ENCODE measurements around the gene RHOT1. TPM values are rescaled to one million over a fixed set of nuclear protein-coding genes. Genes with fewer than 3 reads are reported as not detected.
"Not testable (repeated sequence)": the region's sequence is repeated elsewhere in the genome, so short reads cannot be mapped to it uniquely, and the experiment has no call there.

The RHOT1 gene
- total RNA-seq, 2 experiments from 2014 or later: 22.0 to 25.4 TPM

DNA sequence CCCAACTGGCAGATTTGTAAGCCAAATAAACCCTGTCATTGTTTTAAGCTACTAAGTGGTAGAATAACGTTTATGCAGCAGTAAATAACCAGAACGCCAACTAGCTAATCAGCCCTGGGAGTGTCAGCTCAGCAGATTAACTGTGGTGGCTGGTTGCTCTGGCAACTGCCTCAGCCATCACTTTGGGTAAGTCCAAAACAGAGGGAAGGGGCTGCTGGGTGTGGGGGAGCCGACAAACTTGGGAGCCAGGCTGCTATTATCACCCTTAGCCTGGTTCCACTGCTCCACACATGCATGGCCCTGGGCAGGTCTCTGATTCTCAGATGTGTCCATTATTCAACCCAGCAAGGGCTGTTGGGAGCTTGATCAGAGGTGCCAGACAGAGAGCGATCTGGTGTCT lies 22.2 kb upstream of the RHOT1 start:
- ChIA-PET POLR2A (no interaction called here), CTCF (no interaction called here)

DNA sequence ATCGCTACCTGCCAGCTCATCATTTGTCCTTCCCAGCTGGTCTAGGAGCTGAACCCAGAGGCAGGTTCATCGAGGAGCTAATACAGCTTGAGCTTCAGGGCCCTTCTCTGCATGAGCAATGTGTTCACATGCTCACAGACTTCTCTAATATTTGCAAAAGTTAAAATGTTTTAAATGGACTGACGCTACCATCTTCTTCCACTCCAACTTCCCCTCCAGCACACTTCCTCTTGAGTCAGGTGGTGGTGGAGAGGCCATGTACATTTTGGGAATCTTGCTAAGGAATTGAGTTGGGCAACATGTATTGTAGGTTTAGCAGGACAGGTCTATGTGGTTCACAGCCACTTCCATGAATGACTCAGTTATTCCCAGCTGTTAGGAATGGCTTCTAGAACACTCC lies 21.6 kb upstream of the RHOT1 start:
- CTCF ChIA-PET: no interaction called here
- POLR2A ChIA-PET: no interaction called here

DNA sequence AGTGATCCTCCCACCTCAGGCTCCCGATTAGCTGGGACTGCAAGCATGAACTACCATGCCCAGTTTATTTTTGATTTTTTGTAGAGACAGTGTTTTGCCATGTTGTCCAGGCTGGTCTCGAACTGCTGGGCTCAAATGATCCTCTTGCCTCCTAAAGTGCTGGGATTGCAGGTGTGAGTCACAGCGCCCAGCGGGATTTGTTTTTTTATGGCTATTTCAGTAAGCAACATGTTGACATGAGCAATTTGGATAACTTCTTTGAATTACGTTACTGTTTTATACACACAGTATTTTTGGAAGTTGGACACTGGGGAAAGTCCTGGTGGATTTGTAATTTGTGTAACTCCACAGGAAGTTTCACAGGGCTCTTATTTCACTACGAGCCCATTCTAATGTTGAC lies 18.5 kb upstream of the RHOT1 start:
- POLR2A ChIA-PET: no interaction called here
- CTCF ChIA-PET: interaction anchor here (1.4 kb wide), 1 partner anchor 15 kb away, joined by 4 read pairs; no protein-coding TSS in a partner anchor

DNA sequence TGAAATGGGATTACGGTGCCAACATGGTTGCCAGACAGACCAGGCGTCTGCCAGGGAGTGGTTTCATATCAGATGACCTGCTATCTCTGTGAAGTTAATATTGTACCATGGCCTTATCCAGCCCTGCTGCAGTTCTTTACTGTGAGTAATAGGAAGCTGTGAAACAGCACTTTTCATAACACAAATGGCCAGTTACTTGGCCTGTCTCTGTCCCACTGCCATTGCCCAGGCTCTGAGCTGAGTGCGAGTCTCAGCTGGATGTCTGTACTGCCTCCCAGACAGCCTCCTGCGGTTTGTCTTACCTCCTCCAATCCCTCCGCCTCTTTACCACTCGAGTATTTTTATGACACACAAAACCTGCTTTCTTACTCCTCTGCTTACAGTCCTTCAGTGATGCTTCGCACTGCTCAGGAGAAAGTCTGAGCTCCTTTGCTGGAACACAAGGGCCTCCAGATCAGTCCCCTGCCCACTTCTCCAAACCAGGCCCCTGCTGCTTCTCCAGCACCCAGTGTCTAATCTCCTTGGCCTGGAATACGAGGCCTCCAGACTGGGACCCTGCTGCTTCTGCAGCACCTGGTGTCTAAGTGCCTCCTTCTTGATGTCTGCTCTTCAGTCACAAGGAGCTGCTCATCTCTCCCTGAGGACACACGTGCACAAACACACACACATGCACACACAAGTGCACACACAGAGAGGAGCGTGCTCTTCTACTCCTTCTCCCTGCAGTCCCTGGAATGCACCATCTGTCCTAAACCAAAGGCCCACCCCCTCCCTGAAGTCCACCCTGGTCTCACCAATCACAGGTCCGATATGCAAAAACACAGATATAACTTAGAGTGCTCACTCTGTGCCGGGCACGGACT lies 17.1 kb upstream of the RHOT1 start:
- ChIA-PET CTCF (interaction anchor here (0.9 to 2.9 kb wide), 3 partner anchors 11 to 14 kb away, joined by 3 to 12 read pairs (median 4); no protein-coding TSS in a partner anchor), POLR2A (no interaction called here)

DNA sequence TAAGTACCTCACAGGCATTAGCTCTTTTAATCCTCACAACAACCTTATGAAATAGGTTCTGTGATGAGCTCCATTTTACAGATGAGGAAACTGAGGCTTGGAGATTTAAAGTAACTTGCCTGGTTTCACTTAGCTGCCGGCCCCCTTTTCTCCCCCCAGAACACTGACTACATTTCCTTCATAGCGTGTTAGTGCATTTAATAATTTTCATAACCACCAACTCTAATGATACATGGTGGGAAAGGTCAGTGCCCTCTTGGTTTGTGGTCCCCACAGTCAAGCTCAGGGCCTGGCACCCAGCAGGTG lies 16.5 kb upstream of the RHOT1 start:
- CTCF ChIA-PET: interaction anchor here (2.9 kb wide), 1 partner anchor 12 kb away, joined by 12 read pairs; no protein-coding TSS in a partner anchor
- POLR2A ChIA-PET: no interaction called here

DNA sequence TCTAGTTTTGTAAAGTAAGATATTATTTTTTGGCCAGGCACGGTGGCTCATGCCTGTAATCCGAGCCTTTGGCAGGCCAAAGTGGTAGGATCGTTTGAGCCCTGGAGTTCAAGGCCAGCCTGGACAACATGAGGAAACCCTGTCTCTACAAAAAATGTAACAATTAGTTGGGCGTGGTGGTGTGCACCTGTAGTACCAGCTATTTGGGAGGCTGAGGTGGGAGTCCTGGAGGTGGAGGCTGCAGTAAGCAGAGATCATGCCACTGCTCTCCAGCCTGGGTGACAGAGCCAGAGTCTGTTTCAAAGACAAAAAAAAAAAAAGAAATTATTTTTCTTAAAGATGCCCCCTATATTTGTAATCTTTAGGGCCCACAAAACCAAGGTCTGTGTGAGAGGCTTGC lies 16.0 kb upstream of the RHOT1 start:
- ChIA-PET CTCF (interaction anchor here (0.7 to 2.9 kb wide), 2 partner anchors 11 to 12 kb away, joined by 3 to 12 read pairs; no protein-coding TSS in a partner anchor), POLR2A (no interaction called here)

DNA sequence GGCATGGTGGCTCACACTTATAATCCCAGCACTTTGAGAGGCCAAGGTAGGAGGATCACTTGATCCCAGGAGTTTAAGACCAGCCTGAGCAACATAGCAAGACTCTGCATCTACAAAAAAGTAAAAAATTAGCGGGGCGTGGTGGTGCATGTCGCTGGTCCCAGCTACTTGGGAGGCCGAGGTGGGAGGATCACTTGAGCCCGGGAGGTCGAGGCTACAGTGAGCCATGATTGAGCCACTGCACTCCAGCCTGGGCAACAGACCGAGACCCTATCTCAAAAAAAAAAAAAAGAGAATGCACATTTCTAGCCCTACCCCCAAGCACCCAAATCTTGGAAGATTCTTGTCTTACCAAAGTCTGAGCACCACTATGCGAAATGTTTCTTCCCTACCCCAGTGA lies 15.6 kb upstream of the RHOT1 start:
- ChIA-PET CTCF (interaction anchor here (0.7 to 2.9 kb wide), 2 partner anchors 12 kb away, joined by 3 to 12 read pairs; no protein-coding TSS in a partner anchor), POLR2A (interaction anchor here (0.6 kb wide), 1 partner anchor 1268 kb away, joined by 3 read pairs; no protein-coding TSS in a partner anchor)

DNA sequence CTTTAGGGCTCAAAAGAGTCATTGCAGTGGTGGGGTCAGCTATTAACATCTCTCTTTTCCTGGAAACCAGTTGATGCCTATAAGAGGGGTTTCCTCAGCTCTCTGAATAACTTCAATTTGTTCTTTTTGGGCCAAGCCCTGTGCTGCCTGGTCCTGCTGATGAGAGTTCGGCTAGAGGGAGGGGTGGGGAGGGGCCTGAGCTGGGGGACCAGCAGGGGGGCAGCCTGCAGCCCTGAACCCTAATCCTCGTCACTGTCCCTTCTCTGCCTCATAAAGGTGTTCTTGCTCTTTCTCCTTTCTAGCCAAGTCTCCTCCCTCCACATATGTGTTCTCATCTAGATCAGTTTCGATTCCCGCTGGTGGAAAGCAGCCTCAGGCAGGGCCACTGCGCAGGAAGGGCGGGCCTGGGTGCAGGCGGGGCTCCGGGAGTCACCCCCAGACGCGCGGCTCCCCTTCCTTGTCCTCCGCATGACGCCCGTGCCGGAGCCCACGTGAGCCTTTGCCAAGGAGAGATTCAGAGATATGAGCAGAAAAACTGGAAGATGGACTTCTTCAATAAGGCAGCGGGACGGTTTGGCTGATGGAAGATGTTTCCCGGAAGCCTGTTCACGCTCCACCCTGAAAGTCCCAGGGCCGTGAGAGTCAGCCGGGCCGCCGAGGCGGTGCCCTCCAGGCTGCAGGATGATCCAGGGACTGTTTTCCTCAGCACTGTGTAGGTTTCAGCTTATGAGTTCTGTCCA lies 15.0 kb upstream of the RHOT1 start:
- ChIA-PET CTCF (interaction anchor here (2.9 kb wide), 1 partner anchor 11 kb away, joined by 12 read pairs; no protein-coding TSS in a partner anchor), POLR2A (interaction anchor here (0.6 to 0.7 kb wide), 2 partner anchors 11 to 1269 kb away, joined by 3 to 5 read pairs; no protein-coding TSS in a partner anchor)

DNA sequence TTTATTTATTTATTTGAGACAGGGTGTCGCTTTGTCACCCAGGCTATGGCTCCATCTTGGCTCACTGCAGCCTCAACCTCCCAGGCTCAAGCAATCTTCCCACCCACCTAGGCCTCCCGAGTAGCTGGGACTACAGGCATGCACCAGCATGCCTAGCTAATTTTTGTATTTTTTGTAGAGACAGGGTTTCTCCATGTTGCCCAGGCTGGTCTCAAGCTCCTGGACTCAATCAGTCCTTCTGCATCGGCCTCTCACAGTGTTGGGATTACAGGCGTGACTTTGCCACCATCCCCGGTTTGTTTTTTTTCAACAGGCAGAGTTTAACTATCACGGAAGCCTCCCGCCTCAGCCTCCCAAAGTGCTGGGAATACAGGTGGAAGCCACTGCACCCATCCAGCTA lies 13.8 kb upstream of the RHOT1 start:
- CTCF ChIA-PET: interaction anchor here (0.6 to 2.9 kb wide), 2 partner anchors 10 to 14 kb away, joined by 3 to 12 read pairs; partner anchors contain the start of gene RHOT1
- POLR2A ChIA-PET: interaction anchor here (0.6 to 0.7 kb wide), 2 partner anchors 10 to 635 kb away, joined by 4 to 5 read pairs; no protein-coding TSS in a partner anchor

DNA sequence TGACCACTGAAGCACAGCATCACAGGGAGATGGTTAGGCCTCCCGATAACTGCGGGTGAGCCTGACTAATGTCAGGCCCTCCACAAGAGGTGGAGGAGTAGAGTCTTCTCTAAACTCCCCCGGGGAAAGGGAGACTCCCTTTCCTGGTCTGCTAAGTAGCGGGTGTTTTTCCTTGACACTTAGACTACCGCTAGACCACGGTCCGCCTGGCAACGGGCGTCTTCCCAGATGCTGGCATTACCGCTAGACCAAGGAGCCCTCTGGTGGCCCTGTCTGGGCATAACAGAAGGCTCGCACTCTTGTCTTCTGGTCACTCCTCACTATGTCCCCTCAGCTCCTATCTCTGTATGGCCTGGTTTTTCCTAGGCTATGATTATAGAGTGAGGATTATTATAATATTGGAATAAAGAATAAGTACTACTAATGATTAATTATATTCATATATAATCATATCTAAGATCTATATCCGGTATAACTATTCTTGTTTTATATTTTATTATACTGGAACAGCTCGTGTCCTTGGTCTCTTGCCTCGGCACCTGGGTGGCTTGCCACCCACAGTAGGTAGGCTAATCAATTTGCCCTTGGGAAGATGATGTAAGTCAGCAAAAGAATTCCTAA lies 6.7 kb upstream of the RHOT1 start:
- POLR2A ChIA-PET: not testable (repeated sequence)
- CTCF ChIA-PET: interaction anchor here (1.1 to 1.3 kb wide), 2 partner anchors 11 to 129 kb away, joined by 3 read pairs; partner anchors contain the start of gene LRRC37B

DNA sequence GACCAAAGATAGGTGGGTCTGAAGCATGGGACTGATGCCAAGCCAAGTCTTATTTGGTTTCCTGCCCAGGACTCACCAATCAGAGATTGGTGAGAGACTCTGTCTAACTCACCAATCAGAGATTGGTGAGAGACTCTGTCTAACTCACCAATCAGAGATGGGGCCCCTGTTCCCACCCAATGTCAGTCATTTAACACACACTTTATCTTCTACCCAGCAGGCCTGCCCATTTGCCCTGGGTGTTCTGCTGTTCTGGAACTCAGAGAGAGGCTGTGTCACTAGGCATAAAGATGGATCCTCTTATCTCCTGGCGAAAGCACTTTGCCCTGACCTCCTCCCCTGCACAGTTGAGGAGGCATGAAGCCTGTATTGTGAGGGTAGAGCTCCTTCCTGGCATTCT lies 5.4 kb upstream of the RHOT1 start:
- CTCF ChIA-PET: interaction anchor here (1.3 to 2.9 kb wide), 2 partner anchors 10 to 12 kb away, joined by 3 to 12 read pairs; no protein-coding TSS in a partner anchor
- POLR2A ChIA-PET: no interaction called here

DNA sequence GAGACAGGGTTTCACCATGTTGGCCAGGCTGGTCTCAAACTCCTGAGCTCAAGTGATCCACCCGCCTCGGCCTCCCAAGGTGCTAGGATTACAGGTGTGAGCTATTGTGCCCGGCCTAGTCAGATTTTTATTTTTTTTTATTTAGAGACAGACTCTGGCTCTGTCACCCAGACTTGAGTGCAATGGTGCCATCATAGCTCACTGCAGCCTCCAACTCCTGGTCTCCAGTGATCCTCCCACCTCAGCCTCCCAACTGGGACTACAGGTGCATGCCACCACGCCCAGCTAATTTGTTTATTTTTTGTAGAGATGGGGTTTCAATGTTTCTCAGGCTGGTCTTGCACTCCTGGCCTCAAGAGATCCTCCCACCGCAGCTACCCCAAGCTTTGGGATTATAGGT lies 2.8 kb upstream of the RHOT1 start:
- CTCF ChIA-PET: interaction anchor here (0.6 to 3.3 kb wide), 9 partner anchors 11 to 422 kb away, joined by 3 to 16 read pairs (median 4); partner anchors contain the start of gene LRRC37B
- POLR2A ChIA-PET: interaction anchor here (1.0 kb wide), 1 partner anchor 132 kb away, joined by 3 read pairs; the partner anchor contains the start of gene LRRC37B

DNA sequence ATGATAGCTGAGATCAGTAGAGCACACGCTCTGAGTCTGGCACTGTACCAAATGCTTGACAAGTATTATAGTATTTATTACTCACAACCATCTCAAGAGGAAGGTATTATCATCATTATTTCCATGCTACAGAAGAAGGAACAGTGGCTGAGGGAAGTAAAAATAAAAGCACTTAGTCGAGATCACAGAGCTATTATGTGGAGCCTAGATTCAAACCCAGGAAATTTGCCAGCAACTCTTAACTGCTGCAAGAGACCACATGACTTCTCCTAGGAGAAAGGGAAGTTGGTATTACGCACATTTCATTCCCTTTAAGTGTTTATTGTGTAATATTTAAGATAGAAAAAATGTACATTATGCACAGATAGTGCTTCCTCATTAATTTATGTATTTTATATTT lies 1.0 kb upstream of the RHOT1 start:
- CTCF ChIA-PET: interaction anchor here (1.3 to 1.4 kb wide), 3 partner anchors 134 to 194 kb away, joined by 3 to 4 read pairs (median 3); partner anchors contain the start of gene LRRC37B
- POLR2A ChIA-PET: interaction anchor here (0.5 to 0.6 kb wide), 2 partner anchors 14 to 244 kb away, joined by 4 to 11 read pairs; no protein-coding TSS in a partner anchor

DNA sequence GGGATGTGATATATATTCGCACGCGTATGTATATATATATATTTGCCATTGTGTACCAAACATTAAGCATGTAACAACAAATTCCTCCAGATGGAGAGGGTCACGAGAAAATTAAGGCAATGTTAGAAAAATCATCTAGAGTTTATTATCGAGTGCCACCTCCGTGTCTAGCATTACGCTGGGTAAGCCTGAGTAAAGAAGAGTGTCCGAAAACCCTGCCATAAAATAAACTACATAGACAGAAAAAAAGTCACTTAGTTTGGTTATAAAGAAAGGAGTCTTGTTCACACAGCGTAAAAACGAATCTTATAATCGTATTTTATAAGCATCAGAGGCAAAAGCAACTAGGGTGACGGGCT lies 644 bp upstream of the RHOT1 start:
- ChIA-PET CTCF (interaction anchor here (1.3 to 1.5 kb wide), 5 partner anchors 14 to 195 kb away, joined by 3 to 4 read pairs (median 3); partner anchors contain the start of gene LRRC37B), POLR2A (no interaction called here)

DNA sequence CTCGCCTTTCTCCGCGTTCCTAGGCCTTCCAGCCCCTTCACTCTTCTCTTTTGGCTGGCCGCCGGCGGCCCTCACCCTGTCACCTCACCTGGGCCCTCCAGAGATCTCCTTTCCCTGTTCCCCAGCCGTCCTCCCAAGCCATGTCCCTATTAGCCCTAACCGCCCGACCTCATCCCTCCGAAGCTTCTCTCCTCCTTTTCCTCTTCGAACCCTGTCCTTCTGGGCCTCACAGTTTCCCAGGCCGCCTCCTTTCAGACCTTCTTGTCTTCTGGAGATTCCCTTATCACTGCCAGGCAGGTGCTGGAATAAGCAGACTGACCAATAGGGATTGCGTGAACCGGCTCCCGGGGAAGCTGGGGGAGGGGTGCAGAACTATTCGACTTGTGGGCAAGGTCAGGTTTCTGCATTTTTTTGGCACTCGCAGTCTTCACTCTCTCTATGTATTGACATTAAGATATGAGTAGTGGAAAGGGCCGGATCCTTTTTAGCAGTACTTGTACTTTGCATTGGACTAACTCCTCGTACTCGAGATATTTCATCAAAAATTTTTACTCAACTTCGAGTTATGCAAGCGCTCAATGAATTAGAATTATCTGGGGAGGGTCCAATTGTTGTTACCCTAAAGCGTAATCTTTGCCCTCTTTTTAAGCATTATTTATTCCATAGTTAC lies 690 bp downstream of the RHOT1 start:
- CTCF ChIA-PET: interaction anchor here (1.2 to 1.5 kb wide), 4 partner anchors 15 to 176 kb away, joined by 3 read pairs; no protein-coding TSS in a partner anchor

DNA sequence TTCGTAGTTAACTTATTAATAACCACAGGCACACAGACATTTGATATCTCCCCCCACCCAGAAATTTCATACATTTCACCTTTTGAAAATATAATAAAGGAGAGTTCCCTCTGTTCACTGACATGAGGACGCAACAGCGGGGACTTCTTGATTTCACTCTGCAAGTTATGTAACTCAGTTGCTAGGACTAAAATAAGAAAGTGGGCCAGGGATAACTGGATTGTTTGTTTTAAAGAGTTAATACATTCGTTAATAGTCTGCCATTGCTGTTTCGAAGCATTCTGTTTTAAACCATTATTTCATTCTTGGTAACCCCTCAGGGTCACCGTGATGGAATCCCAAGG lies 1.2 kb downstream of the RHOT1 start:
- CTCF ChIA-PET: interaction anchor here (1.2 kb wide), 1 partner anchor 24 kb away, joined by 3 read pairs; no protein-coding TSS in a partner anchor
- POLR2A ChIA-PET: no interaction called here

More for the DNA sequence above, 690 bp downstream of the RHOT1 start:
- POLR2A ChIA-PET: no interaction called here

DNA sequence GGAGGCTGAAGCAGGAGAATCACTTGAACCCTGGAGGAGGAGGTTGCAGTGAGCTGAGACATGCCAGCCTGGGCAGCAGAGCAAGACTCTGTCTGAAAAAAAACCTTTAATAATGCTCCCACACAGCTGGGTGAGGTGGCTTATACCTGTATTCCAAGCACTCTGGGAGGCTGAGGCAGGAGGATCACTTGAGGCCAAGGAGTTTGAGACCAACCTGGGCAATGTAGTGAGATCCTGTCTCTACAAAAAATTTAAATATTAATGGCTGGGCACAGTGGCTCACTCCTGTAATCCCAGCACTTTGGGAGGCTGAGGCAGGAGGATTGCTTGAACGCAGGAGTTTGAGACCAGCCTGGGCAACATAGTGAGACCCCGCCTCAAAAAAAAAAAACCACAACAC lies 2.1 kb downstream of the RHOT1 start:
- CTCF ChIA-PET, POLR2A ChIA-PET: not testable (repeated sequence)

DNA sequence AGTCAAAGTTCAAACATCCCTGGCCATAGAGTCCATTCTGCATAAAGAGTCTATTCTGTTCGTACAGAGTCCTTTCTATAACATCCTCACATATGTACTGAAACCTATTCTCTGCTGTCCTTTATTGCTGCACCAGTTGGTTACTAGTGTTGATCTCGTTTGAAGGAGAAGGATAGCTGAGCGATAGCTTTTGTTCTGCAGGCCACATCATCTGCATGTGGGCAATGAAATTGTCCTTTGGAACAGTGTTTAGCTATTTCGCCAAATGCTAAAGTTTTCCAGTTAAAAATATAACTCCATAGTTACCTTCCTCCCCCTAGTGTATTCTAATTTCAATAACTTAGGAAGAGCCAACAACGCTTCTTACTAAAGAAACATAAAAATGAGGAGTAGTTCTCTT lies 6.0 kb downstream of the RHOT1 start:
- POLR2A ChIA-PET: no interaction called here
- CTCF ChIA-PET: no interaction called here

DNA sequence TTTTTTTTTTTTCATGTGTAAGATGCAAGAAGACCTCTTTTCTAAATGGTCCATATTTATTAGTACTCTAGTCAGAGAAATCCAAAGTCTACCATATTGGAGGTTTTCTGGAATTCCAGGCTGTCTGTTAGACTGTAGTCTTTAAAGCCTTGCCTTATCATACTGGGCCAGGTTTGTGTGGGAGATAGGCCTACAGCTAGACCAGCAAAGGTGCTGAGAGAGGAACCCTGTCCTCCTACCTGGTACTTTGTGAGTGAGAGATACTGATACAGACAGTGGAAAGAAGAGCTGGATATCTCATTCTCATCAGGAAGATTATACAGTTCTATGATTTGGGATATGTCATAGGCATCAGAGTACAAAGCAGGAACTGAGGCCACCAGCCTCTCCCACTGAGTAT lies 8.1 kb downstream of the RHOT1 start:
- POLR2A ChIA-PET: no interaction called here

More for the DNA sequence above, 8.1 kb downstream of the RHOT1 start:
- CTCF ChIA-PET: interaction anchor here (0.7 to 1.2 kb wide), 2 partner anchors 11 to 159 kb away, joined by 3 to 7 read pairs; no protein-coding TSS in a partner anchor

Measured in activated CD8-positive, alpha-beta memory T cell treated with anti-CD3 and anti-CD28 coated beads for 36 hours (primary cell).